NCI-H226 (cell line): Measurements from ENCODE around the gene ACSL4.
"Not testable (repeated sequence)": the region's sequence is repeated elsewhere in the genome, so short reads cannot be mapped to it uniquely, and the experiment has no call there.

Source experiments
- DNase-seq: peaks from one replicate; pipeline ENCODE4 v3.0.0-alpha.2; 2015

Gene ACSL4

GRCh38 chrX:109660435-109661143 is 72.5 kb downstream of the ACSL4 start:
- DNase-seq, result no peak

GRCh38 chrX:109658391-109658790 is 74.7 kb downstream of the ACSL4 start:
- DNase-seq, result no peak

GRCh38 chrX:109657364-109657763 is 75.7 kb downstream of the ACSL4 start:
- not testable (repeated sequence) for DNase-seq

GRCh38 chrX:109656774-109657173 is 76.3 kb downstream of the ACSL4 start:
- DNase-seq, result no peak

- no peak for DNase-seq
Observed at GRCh38 chrX:109655502-109656201, 77.4 kb downstream of the ACSL4 start.

GRCh38 chrX:109654516-109655109 is 78.4 kb downstream of the ACSL4 start:
- no peak for DNase-seq

GRCh38 chrX:109644671-109645070 is 88.4 kb downstream of the ACSL4 start:
- not testable (repeated sequence) for DNase-seq

GRCh38 chrX:109643687-109644086 is 89.4 kb downstream of the ACSL4 start:
- DNase-seq, result no peak

GRCh38 chrX:109638158-109638557 is 94.9 kb downstream of the ACSL4 start:
- no peak for DNase-seq

- DNase-seq, result not testable (repeated sequence)
Observed at GRCh38 chrX:109637477-109637876, 95.6 kb downstream of the ACSL4 start.

- DNase-seq, result no peak
Observed at GRCh38 chrX:109635146-109635545, 97.9 kb downstream of the ACSL4 start.

GRCh38 chrX:109632906-109633504 is 100.1 kb downstream of the ACSL4 start:
- DNase-seq, result no peak

- no peak for DNase-seq
Observed at GRCh38 chrX:109629310-109629709, 103.7 kb downstream of the ACSL4 start.

GRCh38 chrX:109626637-109627036 is 106.4 kb downstream of the ACSL4 start:
- DNase-seq, result no peak

- DNase-seq, result no peak
Observed at GRCh38 chrX:109624641-109625616, 108.1 kb downstream of the ACSL4 start, which contains the start of gene KCNE5. Gene KCNE5, minus strand, starts transcription at chrX:109625172. Its CDS starts 152 bp downstream, at chrX:109625020.

GRCh38 chrX:109623997-109624396 is 109.1 kb downstream of the ACSL4 start:
- no peak for DNase-seq

- no peak for DNase-seq
Observed at GRCh38 chrX:109622270-109622669, 110.8 kb downstream of the ACSL4 start.

GRCh38 chrX:109619771-109620170 is 113.3 kb downstream of the ACSL4 start:
- DNase-seq, result no peak

- no peak for DNase-seq
Observed at GRCh38 chrX:109614951-109615350, 118.1 kb downstream of the ACSL4 start.

GRCh38 chrX:109601486-109601885 is 131.6 kb downstream of the ACSL4 start:
- DNase-seq, result no peak

- no peak for DNase-seq
Observed at GRCh38 chrX:109600237-109600651, 132.8 kb downstream of the ACSL4 start.

GRCh38 chrX:109596015-109596414 is 137.0 kb downstream of the ACSL4 start:
- no peak for DNase-seq
